ENCODE results near the gene GNAQ. TPM values are rescaled to one million over a fixed set of nuclear protein-coding genes. Genes with fewer than 3 reads are reported as not detected.

GNAQ gene
- total RNA-seq, 2 donors from 2014 or later, result 20.9 to 27.8 TPM

- ATAC-seq (no peak), DNase-seq (no peak)
- intact Hi-C loops (cut with DNase I), result no loop called here
Observed at GRCh38 chr9:77817590-77818311, 213.9 kb downstream of the GNAQ start.

- no peak for ATAC-seq
- no peak for DNase-seq
- intact Hi-C loops (cut with DNase I), result no loop called here
Observed at GRCh38 chr9:77816641-77817341, 214.8 kb downstream of the GNAQ start.

DNA sequence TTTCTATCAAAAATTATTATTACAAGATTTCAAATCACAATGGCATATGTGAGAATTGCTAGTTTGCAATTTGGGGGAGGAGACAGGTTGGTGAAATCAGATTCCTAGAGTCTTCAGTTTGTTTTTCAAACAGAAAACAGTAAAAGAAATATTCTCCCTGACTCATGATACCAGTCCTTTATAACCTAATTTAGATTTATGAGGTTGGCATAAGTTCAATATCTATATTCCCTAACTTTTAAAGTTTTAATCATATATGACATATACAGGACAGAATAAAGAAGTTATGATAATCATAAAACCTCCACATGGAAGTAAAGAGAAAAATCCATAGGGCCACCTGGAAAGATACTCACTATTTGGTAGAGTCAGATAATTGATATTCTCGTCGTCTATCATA is 216.4 kb downstream of the GNAQ start:
- ATAC-seq (no peak), DNase-seq (no peak)
- intact Hi-C loops (cut with DNase I), result no loop called here

GRCh38 chr9:77811832-77812231 is 219.8 kb downstream of the GNAQ start:
- no peak for DNase-seq
- no peak for ATAC-seq

GRCh38 chr9:77810637-77811119 is 220.9 kb downstream of the GNAQ start:
- intact Hi-C loops (cut with DNase I), result no loop called here
- DNase-seq (no peak), ATAC-seq (no peak)

More at GRCh38 chr9:77811832-77812231, 219.8 kb downstream of the GNAQ start:
- intact Hi-C loops (cut with DNase I), result no loop called here

GRCh38 chr9:77810047-77810446 is 221.6 kb downstream of the GNAQ start:
- intact Hi-C loops (cut with DNase I), result no loop called here
- DNase-seq (no peak), ATAC-seq (no peak)

GRCh38 chr9:77809552-77809951 is 222.1 kb downstream of the GNAQ start:
- ATAC-seq (no peak), DNase-seq (no peak)
- intact Hi-C loops (cut with DNase I), result no loop called here

GRCh38 chr9:77808751-77809081 is 222.9 kb downstream of the GNAQ start:
- DNase-seq (no peak), ATAC-seq (no peak)
- intact Hi-C loops (cut with DNase I), result no loop called here

DNA sequence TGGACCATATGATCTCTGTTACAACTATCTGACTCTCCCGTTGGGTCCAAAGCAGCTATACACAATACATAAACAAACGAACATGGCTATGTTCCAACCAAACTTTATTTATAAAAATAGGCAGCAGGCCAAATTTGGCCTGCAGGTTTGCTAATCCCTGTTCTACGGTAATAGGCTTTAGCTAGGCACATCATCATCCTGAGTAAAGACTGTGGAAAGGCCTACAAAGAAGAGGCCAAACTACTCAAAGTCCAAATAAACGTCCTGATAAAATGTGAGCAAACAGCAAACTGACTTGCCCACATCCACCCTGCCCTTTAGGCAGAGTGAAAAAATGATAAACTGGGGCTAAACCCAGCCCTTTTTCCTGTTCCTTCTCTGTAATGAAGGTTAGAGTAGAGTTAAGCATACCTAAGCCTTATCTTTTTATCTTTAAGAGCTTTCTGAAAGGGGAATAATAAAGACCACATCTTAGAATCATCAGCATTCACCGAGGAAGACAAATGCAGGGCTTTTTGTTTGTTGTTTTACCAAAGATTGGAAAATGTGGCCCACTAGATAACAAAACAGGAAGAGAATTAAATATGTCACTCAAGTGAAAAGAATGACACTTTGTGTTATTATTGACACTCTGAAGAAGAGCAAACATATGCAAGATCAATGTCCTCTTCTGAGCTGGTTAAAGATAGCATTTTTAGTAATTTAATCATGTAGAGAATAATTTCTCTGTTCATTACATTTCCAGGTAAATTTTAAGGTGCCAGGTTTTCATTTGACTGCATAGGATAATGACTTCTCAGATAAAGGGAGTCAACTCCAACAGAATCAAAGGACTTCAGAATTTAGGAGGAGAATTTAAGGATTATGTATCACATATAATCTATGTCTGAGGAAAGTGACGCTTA is 223.5 kb downstream of the GNAQ start:
- ATAC-seq (no peak), DNase-seq (no peak)
- intact Hi-C loops (cut with DNase I), result no loop called here

- intact Hi-C loops (cut with DNase I), result no loop called here
- ATAC-seq (peak; percentile 56 to 59), DNase-seq (no peak)
Observed at GRCh38 chr9:77807281-77807683, 224.3 kb downstream of the GNAQ start.

- ATAC-seq, result no peak
- intact Hi-C loops (cut with DNase I), result no loop called here
- DNase-seq, result no peak
Observed at GRCh38 chr9:77806741-77807140, 224.9 kb downstream of the GNAQ start.

- DNase-seq, result no peak
- no peak for ATAC-seq
- intact Hi-C loops (cut with DNase I), result no loop called here
Observed at GRCh38 chr9:77805810-77806209, 225.8 kb downstream of the GNAQ start.

DNA sequence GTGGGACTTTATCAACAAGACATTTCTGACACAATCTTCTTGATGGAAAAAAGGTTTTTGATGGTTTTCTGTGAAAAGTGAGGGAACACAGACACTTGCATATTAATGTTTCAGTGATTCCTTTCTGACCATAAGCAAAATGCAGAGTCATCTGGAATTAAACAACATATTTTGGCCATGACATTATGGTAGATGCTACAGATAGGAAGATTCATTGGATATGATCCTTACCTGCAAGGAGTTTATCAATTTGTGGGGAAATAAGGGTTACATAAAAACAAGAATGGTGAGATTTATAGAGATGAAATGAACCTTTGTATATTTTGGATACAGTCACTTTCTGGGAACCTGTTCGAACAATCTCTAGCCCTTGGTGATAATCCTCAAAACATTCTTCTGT is 228.2 kb downstream of the GNAQ start:
- ATAC-seq (no peak), DNase-seq (no peak)
- intact Hi-C loops (cut with DNase I), result no loop called here

- ATAC-seq, result no peak
- DNase-seq, result no peak
- intact Hi-C loops (cut with DNase I), result no loop called here
Observed at GRCh38 chr9:77802515-77803293, 228.9 kb downstream of the GNAQ start.

DNA sequence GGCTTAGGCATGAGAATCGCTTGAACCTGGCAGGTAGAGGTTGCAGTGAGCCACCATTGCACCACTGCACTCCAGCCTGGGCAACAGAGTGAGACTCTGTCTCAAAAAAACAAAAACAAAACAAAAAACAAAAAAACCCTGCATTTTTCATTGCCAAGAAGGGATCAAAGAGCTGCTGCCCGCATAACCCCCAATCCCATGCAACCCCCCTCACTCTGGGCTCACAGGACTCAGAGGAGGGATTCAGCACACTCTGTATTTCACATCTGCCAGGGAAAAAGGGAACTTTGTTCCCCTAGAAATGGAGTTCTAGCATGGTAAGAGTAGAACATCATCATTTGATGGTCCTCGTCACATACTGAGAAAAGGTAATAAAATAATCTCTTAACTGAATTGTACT is 229.5 kb downstream of the GNAQ start:
- intact Hi-C loops (cut with DNase I), result no loop called here
- ATAC-seq (no peak), DNase-seq (no peak)

- intact Hi-C loops (cut with DNase I), result no loop called here
- ATAC-seq (no peak), DNase-seq (no peak)
Observed at GRCh38 chr9:77800924-77801551, 230.6 kb downstream of the GNAQ start.

DNA sequence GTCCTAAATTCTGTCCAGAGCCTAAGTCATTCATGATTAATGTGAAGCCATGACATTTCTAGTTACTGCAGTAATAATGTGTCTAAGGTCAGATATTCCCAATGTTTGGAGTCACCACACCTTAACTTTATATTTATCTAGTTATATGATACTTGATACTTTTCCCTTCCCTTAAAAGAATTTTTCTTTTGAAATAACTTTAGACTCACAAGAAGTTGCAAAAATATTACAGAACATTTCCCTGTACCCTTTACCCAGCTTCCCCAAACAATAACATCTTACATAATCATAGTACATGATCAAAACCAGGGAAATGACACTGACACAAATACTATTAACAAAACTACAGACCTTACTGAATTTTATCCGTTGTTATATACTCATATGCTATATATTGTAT is 233.5 kb downstream of the GNAQ start:
- ATAC-seq (no peak), DNase-seq (no peak)
- intact Hi-C loops (cut with DNase I), result no loop called here

DNA sequence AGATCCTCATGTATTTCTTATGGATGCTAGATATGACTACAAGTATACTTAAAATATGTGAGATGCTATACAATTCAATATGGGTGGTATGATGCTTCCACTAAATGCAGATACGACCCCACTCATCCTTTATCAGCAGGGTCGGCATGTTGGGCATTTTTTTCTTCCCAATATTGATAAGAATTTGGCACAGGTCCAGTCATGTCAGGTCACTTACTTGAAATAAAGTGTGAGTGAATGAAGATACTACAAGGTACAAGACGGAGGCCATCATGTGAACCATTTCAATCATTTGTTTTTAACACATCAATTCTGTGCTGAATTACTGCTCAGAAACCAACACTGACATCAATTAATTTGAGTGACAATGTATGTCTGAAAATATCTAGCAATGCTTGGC is 236.6 kb downstream of the GNAQ start:
- DNase-seq (no peak), ATAC-seq (no peak)
- intact Hi-C loops (cut with DNase I), result no loop called here

DNA sequence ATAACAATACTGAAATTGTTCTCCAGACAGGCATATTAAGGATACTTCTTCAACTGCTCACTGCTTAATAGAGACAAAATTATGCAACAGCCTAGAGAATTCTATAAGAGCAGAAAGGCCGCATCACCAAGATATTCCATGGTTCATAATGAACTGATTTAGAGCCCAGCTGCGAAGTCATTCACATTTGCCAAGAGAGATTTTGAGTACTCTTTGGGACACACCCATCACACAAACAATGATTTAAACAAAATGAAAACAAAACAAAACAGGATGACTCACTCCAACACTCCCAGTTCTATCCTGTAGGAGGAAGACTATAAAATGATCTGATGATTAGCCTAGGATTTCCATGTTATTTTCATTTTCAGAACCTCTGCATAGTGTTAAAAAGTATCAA is 237.8 kb downstream of the GNAQ start:
- intact Hi-C loops (cut with DNase I), result no loop called here
- ATAC-seq (peak in 1 of 2 donors; percentile 71), DNase-seq (no peak)

Data from left cardiac atrium (tissue), 4 donors.